Skeletal muscle tissue (tissue), 4 donors: Measurements from ENCODE around the gene CD2AP. TPM values are rescaled to one million over a fixed set of nuclear protein-coding genes. Genes with fewer than 3 reads are reported as not detected.

ENCODE experiments used
- H3K27ac ChIP-seq: one replicate; pipeline ENCODE4 v1.7.0; 2013; ENCODE audit warnings: mild to moderate bottlenecking, low read depth, low read length, inconsistent platforms
- H3K27me3 ChIP-seq, 3 donors: one replicate each; pipeline ENCODE4 v1.7.0; 2013; ENCODE audit warnings: low read length in 3 of 3; ENCODE audit not compliant: control insufficient read depth in 3 of 3, insufficient read depth in 3 of 3
- H3K36me3 ChIP-seq, 3 donors: one replicate each; pipeline ENCODE4 v1.7.0; 2013; ENCODE audit warnings: low read length in 3 of 3; ENCODE audit not compliant: control insufficient read depth in 3 of 3, insufficient read depth in 3 of 3
- H3K4me1 ChIP-seq, 3 donors: one replicate each; pipeline ENCODE4 v1.7.0; 2013; ENCODE audit warnings: low read length in 3 of 3, mild to moderate bottlenecking in 3 of 3; ENCODE audit not compliant: control insufficient read depth in 3 of 3, insufficient read depth in 3 of 3
- H3K4me3 ChIP-seq, 3 donors: one replicate each; pipeline ENCODE4 v1.7.0; 2013; ENCODE audit warnings: low read length in 3 of 3
- H3K9ac ChIP-seq, 3 donors: one replicate each; pipeline ENCODE4 v1.7.0; 2013; ENCODE audit warnings: low read length in 3 of 3, mild to moderate bottlenecking in 3 of 3, moderate library complexity in 2 of 3, low read depth in 1 of 3
- H3K9me3 ChIP-seq, 3 donors: one replicate each; pipeline ENCODE4 v1.7.0; 2013; ENCODE audit warnings: low read length in 3 of 3; ENCODE audit not compliant: control insufficient read depth in 3 of 3
- total RNA-seq: library from RNA; depleted of rRNA; stranded (reverse); fragments of >200 nt; gene quantifications from one replicate; pipeline ENCODE4 v1.2.3, GENCODE V29; 2014
- donor health status: Osteomylitis.

The CD2AP gene
- total RNA-seq, 1 donor from 2014 or later = 13.6 TPM

DNA sequence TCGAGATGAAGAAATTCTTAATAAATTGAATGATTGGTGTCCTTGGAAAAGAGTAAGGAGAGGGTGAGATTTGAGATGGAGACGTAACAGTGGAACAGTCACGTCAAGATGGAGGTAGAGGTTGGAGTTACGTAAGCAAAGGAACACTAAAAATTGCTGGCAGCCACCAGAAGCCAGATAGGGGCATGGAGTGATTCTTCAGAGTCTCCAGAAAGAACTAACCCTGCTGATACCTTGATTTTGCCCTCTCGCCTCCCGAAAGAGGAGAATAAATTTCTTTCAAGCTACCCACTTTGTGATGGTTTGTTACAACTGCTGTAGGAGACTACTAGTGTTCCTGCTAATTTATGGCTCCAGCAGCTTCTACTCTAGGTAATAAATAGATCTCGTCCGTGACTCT, 17.6 kb downstream of the CD2AP start:
- Histone ChIP-seq H3K27ac (no peak overlapping the region), H3K9me3 (no peaks in the 10 kb centered on the region), H3K4me1 (no peaks in the 10 kb centered on the region), H3K9ac (no peak overlapping the region), H3K36me3 (no peaks in the 10 kb centered on the region), H3K4me3 (no peak overlapping the region), H3K27me3 (no peaks in the 10 kb centered on the region)

GRCh38 chr6:47495954-47496545, 18.5 kb downstream of the CD2AP start:
- no peaks in the 10 kb centered on the region for H3K9me3 ChIP-seq
- H3K4me3 ChIP-seq = no peak overlapping the region
- H3K4me1 ChIP-seq = no peaks in the 10 kb centered on the region
- H3K9ac ChIP-seq = no peak overlapping the region
- no peaks in the 10 kb centered on the region for H3K27me3 ChIP-seq
- no peaks in the 10 kb centered on the region for H3K36me3 ChIP-seq
- H3K27ac ChIP-seq = no peak overlapping the region

GRCh38 chr6:47496935-47497579, 19.5 kb downstream of the CD2AP start:
- no peak overlapping the region for H3K4me3 ChIP-seq
- no peak overlapping the region for H3K9ac ChIP-seq
- H3K4me1 ChIP-seq = peaks cover 0 to 5% (median 1%) of the 10 kb centered on the region in 3 donors
- no peaks in the 10 kb centered on the region for H3K27me3 ChIP-seq
- H3K36me3 ChIP-seq = no peaks in the 10 kb centered on the region
- no peak overlapping the region for H3K27ac ChIP-seq
- H3K9me3 ChIP-seq = no peaks in the 10 kb centered on the region

- Histone ChIP-seq H3K4me1 (peaks cover 0 to 5% (median 5%) of the 10 kb centered on the region in 3 donors), H3K36me3 (no peaks in the 10 kb centered on the region), H3K27ac (no peak overlapping the region), H3K4me3 (no peak overlapping the region), H3K9me3 (no peaks in the 10 kb centered on the region), H3K9ac (no peak overlapping the region), H3K27me3 (no peaks in the 10 kb centered on the region)
Observed at GRCh38 chr6:47502920-47503319, 25.3 kb downstream of the CD2AP start.

GRCh38 chr6:47509937-47510336, 32.3 kb downstream of the CD2AP start:
- Histone ChIP-seq H3K9ac (no peak overlapping the region), H3K4me1 (no peaks in the 10 kb centered on the region), H3K27ac (no peak overlapping the region), H3K4me3 (no peak overlapping the region), H3K9me3 (no peaks in the 10 kb centered on the region), H3K27me3 (no peaks in the 10 kb centered on the region), H3K36me3 (peaks cover 0 to 2% (median 0%) of the 10 kb centered on the region in 3 donors)

DNA sequence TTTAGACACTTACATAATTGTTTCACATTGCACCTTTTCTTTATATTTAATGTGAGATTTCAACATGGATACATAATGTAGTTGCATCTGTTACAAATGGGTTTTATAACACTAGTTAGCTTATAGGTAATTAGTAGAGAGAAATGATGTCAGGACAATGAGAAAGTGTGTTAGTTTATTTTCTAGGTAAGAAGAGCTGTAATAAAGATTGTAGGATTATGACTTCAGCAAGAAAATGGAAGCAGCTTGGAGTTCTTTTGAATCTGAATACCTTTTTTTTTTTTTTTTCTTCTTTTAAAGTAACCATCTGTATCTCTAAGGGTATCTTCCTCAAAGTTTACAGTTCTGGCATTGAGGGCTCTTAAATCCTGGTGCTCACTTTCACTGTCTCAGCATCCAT, 35.3 kb downstream of the CD2AP start:
- no peaks in the 10 kb centered on the region for H3K27me3 ChIP-seq
- H3K9me3 ChIP-seq = no peaks in the 10 kb centered on the region
- H3K27ac ChIP-seq = no peak overlapping the region
- H3K9ac ChIP-seq = no peak overlapping the region
- no peak overlapping the region for H3K4me3 ChIP-seq
- H3K4me1 ChIP-seq = no peaks in the 10 kb centered on the region
- H3K36me3 ChIP-seq = peaks cover 0 to 2% (median 0%) of the 10 kb centered on the region in 3 donors

DNA sequence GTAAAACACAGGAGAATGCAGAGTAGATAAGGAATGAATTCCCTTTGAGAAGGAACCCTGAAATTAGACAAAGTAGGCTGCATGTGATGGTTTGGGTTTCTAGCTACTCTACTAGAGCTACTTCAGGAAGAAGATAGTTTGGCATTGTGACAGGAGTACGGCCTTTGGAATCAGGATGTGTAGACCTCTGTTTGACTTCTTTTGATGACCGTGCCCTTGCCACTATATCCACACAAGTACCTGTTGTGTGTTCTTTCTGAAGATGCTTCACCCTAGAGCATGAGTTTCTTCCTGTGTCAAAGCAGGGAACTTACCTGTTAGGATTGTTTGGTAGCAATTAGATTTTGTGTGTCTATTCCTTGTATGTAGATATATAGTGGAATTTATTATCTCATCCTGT, 41.7 kb downstream of the CD2AP start:
- H3K4me3 ChIP-seq = no peak overlapping the region
- no peak overlapping the region for H3K9ac ChIP-seq
- no peaks in the 10 kb centered on the region for H3K36me3 ChIP-seq
- no peaks in the 10 kb centered on the region for H3K9me3 ChIP-seq
- H3K4me1 ChIP-seq = no peaks in the 10 kb centered on the region
- no peaks in the 10 kb centered on the region for H3K27me3 ChIP-seq
- H3K27ac ChIP-seq = no peak overlapping the region

- Histone ChIP-seq H3K4me3 (no peak overlapping the region), H3K9me3 (no peaks in the 10 kb centered on the region), H3K27ac (no peak overlapping the region), H3K36me3 (no peaks in the 10 kb centered on the region), H3K9ac (no peak overlapping the region), H3K4me1 (no peaks in the 10 kb centered on the region), H3K27me3 (no peaks in the 10 kb centered on the region)
Observed at GRCh38 chr6:47520282-47520681, 42.7 kb downstream of the CD2AP start.

DNA sequence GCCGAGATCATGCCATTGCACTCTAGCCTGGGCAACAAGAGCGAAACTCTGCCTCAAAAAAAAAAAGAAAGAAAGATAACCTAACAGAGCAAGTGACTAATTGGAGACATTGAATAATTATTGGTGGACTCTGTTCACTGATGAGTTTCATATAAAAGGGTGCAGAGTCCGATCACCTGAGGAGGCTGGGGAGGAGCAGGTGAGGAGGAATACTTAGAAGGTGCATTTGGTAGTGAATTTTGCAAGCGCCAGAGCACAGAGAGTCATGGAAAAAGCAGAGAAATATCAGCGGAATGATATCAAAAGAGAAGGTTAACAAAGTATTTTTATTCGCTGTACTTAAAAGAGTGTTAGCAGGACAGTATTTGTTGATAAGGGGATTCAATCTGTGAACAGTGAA, 44.4 kb downstream of the CD2AP start:
- Histone ChIP-seq H3K36me3 (no peaks in the 10 kb centered on the region), H3K4me1 (no peaks in the 10 kb centered on the region), H3K9ac (no peak overlapping the region), H3K27me3 (no peaks in the 10 kb centered on the region), H3K4me3 (no peak overlapping the region), H3K27ac (no peak overlapping the region), H3K9me3 (no peaks in the 10 kb centered on the region)

- H3K27ac ChIP-seq = no peak overlapping the region
- H3K36me3 ChIP-seq = no peaks in the 10 kb centered on the region
- peaks cover 0 to 5% (median 0%) of the 10 kb centered on the region in 3 donors for H3K4me1 ChIP-seq
- no peaks in the 10 kb centered on the region for H3K27me3 ChIP-seq
- H3K4me3 ChIP-seq = no peak overlapping the region
- H3K9me3 ChIP-seq = no peaks in the 10 kb centered on the region
- no peak overlapping the region for H3K9ac ChIP-seq
Observed at GRCh38 chr6:47524136-47524845, 46.7 kb downstream of the CD2AP start.
